ENCODE measurements around the gene MCRIP1. TPM values are rescaled to one million over a fixed set of nuclear protein-coding genes. Genes with fewer than 3 reads are reported as not detected.

Gene MCRIP1
- total RNA-seq, 1 donor from 2014 or later: 106 TPM

DNA sequence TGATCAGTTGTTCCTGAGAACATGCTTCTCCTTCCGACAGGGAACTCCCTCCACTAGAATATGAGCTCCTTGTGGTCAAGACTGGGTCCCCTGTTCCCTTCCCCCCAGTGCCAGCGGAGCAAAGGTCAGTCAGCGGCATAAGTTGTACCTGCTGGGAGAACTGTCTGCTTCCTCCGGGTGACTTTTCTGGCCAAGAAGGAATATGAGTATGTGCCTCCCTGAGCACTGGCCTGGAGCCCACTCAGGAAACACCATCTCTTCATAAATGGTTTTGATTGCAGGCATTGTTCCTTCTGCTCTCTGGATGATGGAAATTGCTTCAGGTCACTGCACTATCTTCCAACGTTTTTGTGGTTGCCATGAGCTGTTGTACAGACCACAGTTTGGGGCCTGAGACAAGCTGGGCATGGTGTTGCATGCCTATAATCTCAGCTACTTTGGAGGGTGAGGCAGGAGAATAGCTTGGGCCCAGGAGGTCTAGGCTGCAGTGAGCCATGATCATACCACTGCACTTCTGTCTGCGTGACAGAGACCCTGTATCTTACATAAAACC is 30.1 kb upstream of the MCRIP1 start:
- Histone ChIP-seq H2AFZ (ENCODE audit: low read depth, low read length) (no peak overlapping the region), H3K9ac (ENCODE audit: low read length) (peak overlapping the region; percentile 33), H4K20me1 (ENCODE audit: insufficient read depth, low read length) (peaks cover 66% of the 10 kb centered on the region), H3K36me3 (ENCODE audit: insufficient read depth, low read length) (peaks cover 5% of the 10 kb centered on the region), H3K79me2 (ENCODE audit: insufficient read depth, low read length) (peaks cover 80% of the 10 kb centered on the region), H3K9me3 (ENCODE audit: insufficient read depth, low read depth, low read length) (no peaks in the 10 kb centered on the region), H3K4me1 (ENCODE audit: insufficient read depth, low read length) (peaks cover 32% of the 10 kb centered on the region), H3K27ac (ENCODE audit: low read depth, low read length) (no peak overlapping the region), H3K4me3 (ENCODE audit: insufficient read depth, low read depth, low read length) (no peak overlapping the region), H3K4me2 (ENCODE audit: low read length) (peak overlapping the region; percentile 40), H3K27me3 (ENCODE audit: insufficient read depth, low read length) (no peaks in the 10 kb centered on the region)
- TF ChIP-seq CTCF (IDR thresholded peaks at IDR 0.05; ENCODE audit: insufficient read depth, low read depth, low read length) (no peak), EZH2 (IDR thresholded peaks at IDR 0.05; ENCODE audit: insufficient read depth, low read length) (no peak)
- Mint-ChIP-seq H3K4me3 (ENCODE audit: unreplicated experiment) (peak overlapping the region; percentile 87), H3K27me3 (ENCODE audit: low read depth, unreplicated experiment) (no peaks in the 10 kb centered on the region), H3K4me1 (ENCODE audit: low read depth, unreplicated experiment) (peaks cover 28% of the 10 kb centered on the region), H3K9me3 (ENCODE audit: unreplicated experiment) (no peaks in the 10 kb centered on the region), H3K27ac (ENCODE audit: unreplicated experiment) (peak overlapping the region; percentile 78), H3K36me3 (ENCODE audit: low read depth, unreplicated experiment) (peaks cover 7% of the 10 kb centered on the region)
- no peak for FAIRE-seq
- DNase-seq (ENCODE audit: low read depth): no peak

GRCh38 chr17:81860756-81861568 is 27.9 kb upstream of the MCRIP1 start:
- peaks cover 31% of the 10 kb centered on the region for H3K4me1 ChIP-seq (ENCODE audit: insufficient read depth, low read length)
- peak; percentile 81 for FAIRE-seq
- H3K4me2 ChIP-seq (ENCODE audit: low read length): peak overlapping the region; percentile 96
- Mint-ChIP-seq H3K4me3 (ENCODE audit: unreplicated experiment) (peak overlapping the region; percentile 93), H3K9me3 (ENCODE audit: unreplicated experiment) (no peaks in the 10 kb centered on the region), H3K27me3 (ENCODE audit: low read depth, unreplicated experiment) (no peaks in the 10 kb centered on the region), H3K27ac (ENCODE audit: unreplicated experiment) (peak overlapping the region; percentile 99), H3K36me3 (ENCODE audit: low read depth, unreplicated experiment) (peaks cover 11% of the 10 kb centered on the region), H3K4me1 (ENCODE audit: low read depth, unreplicated experiment) (peaks cover 33% of the 10 kb centered on the region)
- TF ChIP-seq CTCF (IDR thresholded peaks at IDR 0.05; ENCODE audit: insufficient read depth, low read depth, low read length): no peak
- peak; percentile 100 for TF ChIP-seq EZH2 (IDR thresholded peaks at IDR 0.05; ENCODE audit: insufficient read depth, low read length)
- H3K4me3 ChIP-seq (ENCODE audit: insufficient read depth, low read depth, low read length): peak overlapping the region; percentile 94
- peak; percentile 100 for DNase-seq (ENCODE audit: low read depth)
- H3K27me3 ChIP-seq (ENCODE audit: insufficient read depth, low read length): no peaks in the 10 kb centered on the region
- peak overlapping the region; percentile 97 for H3K9ac ChIP-seq (ENCODE audit: low read length)
- no peaks in the 10 kb centered on the region for H3K9me3 ChIP-seq (ENCODE audit: insufficient read depth, low read depth, low read length)
- peak overlapping the region; percentile 63 for H2AFZ ChIP-seq (ENCODE audit: low read depth, low read length)
- H4K20me1 ChIP-seq (ENCODE audit: insufficient read depth, low read length): peaks cover 66% of the 10 kb centered on the region
- peaks cover 13% of the 10 kb centered on the region for H3K36me3 ChIP-seq (ENCODE audit: insufficient read depth, low read length)
- H3K79me2 ChIP-seq (ENCODE audit: insufficient read depth, low read length): peaks cover 88% of the 10 kb centered on the region
- H3K27ac ChIP-seq (ENCODE audit: low read depth, low read length): peak overlapping the region; percentile 97

Data from astrocyte (in vitro differentiated cells and primary cell).